GM04503 (cell line): ENCODE data around the gene GMNN.
"Not testable (repeated sequence)": the region's sequence is repeated elsewhere in the genome, so short reads cannot be mapped to it uniquely, and the experiment has no call there.

ENCODE experiments used
- DNase-seq: peaks from one replicate; pipeline ENCODE4 v3.0.0-alpha.2; 2012; ENCODE audit warnings: low read depth

The GMNN gene

DNA sequence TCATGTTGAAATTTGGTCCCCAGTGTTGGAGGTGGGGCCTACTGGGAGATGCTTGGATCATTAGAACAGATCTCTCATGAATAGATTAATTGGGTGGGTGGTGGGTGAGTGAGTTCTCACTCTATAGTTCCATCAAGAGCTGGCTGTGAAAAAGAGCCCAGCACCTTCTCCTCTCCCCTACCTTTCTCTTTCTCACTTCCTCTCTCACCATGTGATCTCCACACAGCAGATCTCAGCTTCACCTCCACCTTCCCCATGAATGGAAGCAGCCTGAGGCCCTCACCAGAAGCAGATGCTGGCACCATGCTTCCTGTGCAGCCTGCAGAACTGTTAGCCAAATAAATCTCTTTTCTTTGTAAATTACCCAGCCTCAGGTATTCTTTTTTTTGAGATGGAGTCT lies 12.9 kb upstream of the GMNN start:
- no peak for DNase-seq

DNA sequence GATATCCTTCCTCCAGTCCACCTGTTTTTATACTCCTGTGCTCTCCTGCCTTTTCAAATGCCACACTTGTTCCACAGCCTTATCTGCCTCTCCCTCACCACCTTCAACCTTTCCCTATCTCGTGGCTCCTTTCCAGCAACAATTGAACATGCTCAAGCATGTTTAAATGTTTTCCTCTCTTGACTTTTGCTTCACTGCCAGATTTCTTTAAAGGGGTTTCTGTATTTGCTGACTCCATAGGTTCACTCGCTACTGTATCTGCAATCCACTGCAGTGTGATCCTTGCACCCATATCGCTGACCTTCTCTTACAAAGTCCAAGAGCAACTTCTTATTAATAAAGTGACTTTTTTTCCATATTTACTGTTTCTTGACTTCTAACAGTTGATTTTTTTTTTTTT lies 11.2 kb upstream of the GMNN start:
- no peak for DNase-seq

GRCh38 chr6:24764833-24765828 lies 9.6 kb upstream of the GMNN start:
- DNase-seq, result not testable (repeated sequence)

DNA sequence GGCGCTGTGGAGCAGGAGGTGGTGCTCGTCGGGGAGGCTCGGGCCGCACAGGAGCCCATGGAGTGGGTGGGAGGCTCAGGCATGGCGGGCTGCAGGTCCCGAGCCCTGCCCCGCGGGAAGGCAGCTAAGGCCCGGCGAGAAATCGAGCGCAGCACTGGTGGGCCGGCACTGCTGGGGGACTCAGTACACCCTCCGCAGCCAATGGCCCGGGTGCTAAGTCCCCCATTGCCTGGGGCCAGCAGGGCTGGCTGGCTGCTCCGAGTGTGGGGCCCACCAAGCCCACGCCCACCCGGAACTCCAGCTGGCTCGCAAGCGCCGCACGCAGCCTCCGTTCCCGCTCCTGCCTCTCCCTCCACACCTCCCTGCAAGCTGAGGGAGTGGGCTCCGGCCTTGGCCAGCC lies 8.8 kb upstream of the GMNN start:
- not testable (repeated sequence) for DNase-seq

GRCh38 chr6:24766680-24767462 lies 7.9 kb upstream of the GMNN start:
- no peak for DNase-seq

DNA sequence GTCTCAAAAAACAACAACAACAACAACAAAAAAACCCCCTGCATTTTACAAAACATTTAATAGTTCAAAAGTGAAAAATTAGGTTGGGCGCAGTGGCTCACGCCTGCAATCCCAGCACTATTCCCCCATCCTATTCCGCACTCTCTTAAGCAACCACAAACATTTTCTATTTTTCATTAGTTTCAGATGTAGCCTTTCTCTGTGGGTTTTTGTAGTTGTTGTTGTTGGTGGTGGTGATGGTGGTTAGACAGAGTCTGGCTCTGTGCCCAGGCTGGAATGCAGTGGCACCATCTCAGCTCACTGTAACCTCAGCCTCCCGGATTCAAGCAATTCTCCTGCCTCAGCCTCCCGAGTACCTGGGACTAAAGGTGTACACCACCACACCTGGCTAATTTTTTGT lies 6.4 kb upstream of the GMNN start:
- peak; percentile 57 for DNase-seq

DNA sequence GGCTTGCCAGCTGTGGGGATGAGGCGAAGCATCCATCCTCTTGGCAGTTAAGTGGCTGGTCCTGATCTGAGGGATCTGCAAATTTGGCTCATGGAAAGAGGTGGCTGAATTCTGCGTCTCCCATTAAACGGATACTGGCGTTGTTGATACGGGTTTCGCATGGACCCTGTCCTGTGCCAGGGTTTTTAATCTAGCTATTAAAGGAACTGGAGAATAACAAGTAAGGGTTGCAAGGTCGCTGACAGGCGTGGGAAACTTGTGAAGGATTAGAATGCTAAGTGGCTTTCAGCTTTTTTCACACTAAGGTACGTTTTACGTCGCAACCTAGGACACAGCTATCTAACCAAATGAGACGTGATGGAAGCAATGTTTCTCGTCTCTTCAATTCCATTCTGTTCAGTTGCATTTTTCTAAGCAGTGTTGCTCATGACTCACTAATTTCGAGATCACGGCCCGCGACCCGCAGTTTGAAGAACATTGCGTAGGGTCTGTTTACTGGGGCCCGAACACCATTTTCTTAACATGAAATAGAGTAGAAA lies 852 bp downstream of the GMNN start:
- DNase-seq, result no peak

DNA sequence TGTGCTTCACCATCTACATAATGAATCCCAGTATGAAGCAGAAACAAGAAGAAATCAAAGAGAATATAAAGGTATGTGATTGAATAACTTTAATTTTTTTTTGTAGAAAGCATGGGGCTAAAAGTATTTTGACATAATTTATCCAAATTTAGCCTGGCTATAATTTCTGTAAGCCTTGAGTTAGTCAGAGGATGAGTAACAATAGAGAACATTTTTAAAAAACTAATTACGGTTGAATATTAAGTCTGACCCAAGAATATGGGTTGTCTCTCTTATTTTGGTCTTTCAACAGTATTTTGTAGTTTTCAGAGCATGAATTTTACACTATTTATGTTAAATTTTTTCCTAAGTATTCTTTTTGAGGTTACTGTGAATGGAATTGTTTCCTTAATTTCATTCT lies 2.5 kb downstream of the GMNN start:
- DNase-seq, result no peak

DNA sequence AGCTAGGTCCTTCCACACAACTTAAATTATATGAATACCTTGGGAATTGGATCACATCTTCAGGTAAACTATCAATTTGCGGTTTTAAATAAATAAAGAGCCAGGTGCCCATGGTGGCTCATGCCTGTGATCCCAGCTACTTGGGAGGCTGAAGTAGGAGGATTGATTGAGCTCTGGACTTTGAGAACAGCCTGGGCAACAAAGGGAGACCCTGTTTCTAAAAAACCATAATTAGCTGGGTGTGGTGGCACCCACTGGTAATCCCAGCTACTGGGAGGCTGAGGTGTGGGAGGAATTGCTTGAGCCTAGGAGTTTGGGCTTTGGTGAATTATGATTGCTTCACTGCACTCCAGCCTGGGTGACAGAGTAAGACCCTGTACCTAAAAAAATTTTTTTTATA lies 3.4 kb downstream of the GMNN start:
- no peak for DNase-seq

GRCh38 chr6:24778878-24779277 lies 4.1 kb downstream of the GMNN start:
- DNase-seq, result no peak

DNA sequence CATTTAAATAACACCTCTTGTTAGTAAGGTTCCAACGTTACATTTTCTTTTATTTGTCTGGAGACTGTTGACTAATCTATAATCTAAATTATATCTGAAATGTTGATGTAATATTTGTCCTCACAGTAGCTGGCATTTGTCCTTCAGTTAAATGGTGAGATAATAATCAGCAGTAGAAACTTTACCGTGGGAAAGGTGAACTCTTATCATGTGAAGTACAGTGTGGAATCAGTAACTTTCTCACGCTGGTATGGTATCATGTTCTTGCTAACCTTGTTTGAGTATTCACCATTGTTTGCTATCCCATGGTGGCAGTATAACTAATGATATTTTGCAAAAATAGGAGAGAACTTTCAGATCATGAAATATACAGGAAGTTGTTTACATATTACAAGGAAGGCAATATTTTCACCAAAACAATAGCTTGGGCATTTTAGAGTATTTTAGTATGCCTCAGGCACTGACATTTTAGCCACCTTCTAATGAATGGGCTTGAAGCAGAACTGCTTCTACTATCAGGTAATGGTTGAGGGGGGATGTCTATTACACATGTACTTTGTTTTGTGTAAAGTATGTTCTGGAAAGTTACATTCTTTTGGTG lies 4.8 kb downstream of the GMNN start:
- no peak for DNase-seq

- DNase-seq, result no peak
Observed at GRCh38 chr6:24780206-24780605, 5.5 kb downstream of the GMNN start.

DNA sequence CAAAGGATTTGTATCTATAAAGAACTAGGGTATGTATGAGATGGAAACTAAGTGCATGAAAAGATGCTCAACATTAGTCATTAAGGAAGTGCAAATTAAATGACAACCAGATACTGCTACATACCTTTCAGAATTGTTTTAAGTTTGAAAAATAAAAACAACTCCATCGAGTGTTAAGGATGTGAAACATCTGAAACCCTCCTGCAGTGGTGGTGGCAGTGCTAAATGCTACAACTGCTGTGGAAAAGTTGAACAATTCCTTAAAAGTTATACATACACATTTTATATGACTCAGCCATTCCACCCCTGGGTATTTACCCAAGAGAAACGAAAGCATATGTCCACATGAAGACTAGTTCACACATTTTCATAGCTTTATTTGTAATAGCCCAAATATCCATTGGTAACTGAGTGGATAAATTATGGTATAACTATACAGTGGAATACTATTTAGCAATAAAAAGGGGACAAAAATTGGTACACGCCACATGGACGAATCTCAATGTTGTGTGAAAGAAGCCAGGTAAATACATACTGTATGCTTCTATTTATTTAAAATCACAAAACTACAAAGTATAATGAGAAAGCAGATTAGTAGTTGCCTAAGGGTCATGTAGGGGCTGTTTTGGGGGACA lies 13.4 kb downstream of the GMNN start:
- DNase-seq, result no peak

- no peak for DNase-seq
Observed at GRCh38 chr6:24795106-24795505, 20.4 kb downstream of the GMNN start.

GRCh38 chr6:24796616-24797290 lies 22.0 kb downstream of the GMNN start:
- no peak for DNase-seq

DNA sequence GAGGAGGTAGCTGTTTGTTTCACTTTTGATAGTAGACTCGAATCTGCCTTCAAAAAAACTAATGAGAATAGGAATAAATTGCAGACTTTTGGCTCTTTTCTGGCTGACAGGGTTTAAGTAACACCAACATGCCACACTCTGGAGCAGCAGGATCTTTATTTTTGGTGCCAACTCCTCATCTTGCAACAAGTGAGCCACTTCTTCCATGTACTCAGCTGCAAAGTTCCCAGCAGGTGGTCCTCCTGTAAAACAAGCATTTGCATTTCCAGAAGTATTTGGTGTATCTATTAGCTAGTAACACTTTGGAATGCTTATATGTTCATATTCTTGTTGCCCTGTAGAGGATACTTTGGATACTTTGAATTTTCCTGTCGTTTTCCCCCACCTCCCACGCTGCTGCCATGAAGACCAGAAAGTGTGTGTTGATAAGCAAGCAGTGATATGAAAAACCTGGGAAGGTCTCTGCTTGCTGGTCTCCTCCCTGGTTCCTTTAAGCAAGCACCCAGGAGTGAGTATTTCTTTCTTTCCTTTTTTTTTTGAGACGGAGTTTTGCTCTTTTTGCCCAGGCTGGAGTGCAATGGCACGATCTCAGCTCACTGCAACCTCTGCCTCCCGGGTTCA lies 23.0 kb downstream of the GMNN start:
- no peak for DNase-seq

GRCh38 chr6:24798740-24799540 lies 24.2 kb downstream of the GMNN start, which contains the start of gene ARMH2:
ARMH2 (minus strand) TSS chr6:24798917; CDS start chr6:24798857, 60 bp downstream.
- DNase-seq, result no peak

DNA sequence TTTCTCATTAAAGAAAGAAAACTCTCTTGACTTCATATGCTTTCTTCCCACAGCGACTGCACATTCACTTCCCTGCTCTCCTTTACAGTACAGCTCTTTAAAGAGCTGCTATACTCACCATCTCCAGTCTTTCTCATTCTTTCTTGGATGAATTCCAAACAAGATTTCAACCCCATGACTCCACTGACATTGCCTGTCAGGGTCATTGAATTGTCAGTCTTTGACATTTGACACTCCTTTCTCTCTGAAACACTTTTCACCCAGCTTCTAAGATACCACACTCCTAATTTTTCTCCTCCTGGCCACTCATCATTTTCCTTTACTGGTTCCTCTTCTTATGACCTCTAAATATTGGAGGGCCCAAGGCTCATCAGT lies 24.8 kb downstream of the GMNN start:
- no peak for DNase-seq

- DNase-seq, result no peak
Observed at GRCh38 chr6:24802271-24803059, 27.7 kb downstream of the GMNN start.
